Pancreas (tissue), 10 donors: ENCODE measurements around the gene APBB2. TPM values are rescaled to one million over a fixed set of nuclear protein-coding genes. Genes with fewer than 3 reads are reported as not detected.

Experiments
- ATAC-seq, 4 donors: fragments of 200-7000 bp; cut with Tn5 transposase; one replicate each; pipeline versions ENCODE4 v1.8.0 to v1.9.1; 2020; ENCODE audit warnings: mild to moderate bottlenecking in 4 of 4, moderate library complexity in 4 of 4
- DNase-seq, 6 donors: peaks; one replicate each; pipeline ENCODE4 v3.0.0-alpha.2; 2020
- FAIRE-seq: peaks from 2 replicates; lab custom pipeline; 2012; peaks lifted over from hg19 to GRCh38; lab: Jason Lieb, UNC
- H3K27ac ChIP-seq, 4 donors: fragments of 200-600 bp; sonication (generic); 1 replicate in 3 of 4; 2 replicates in 1 of 4; pipeline versions ENCODE4 v1.5.0 to v1.8.0; 2020
- H3K27me3 ChIP-seq, 4 donors: fragments of 200-600 bp; one replicate each; pipeline ENCODE4 v1.8.0; 2021
- H3K36me3 ChIP-seq, 3 donors: fragments of 200-600 bp; sonication (generic) in 1 of 3; one replicate each; pipeline versions ENCODE4 v1.5.0 to v1.8.0; 2020 to 2021
- H3K4me1 ChIP-seq, 3 donors: fragments of 200-600 bp; one replicate each; pipeline ENCODE4 v1.8.0; 2021
- H3K4me3 ChIP-seq, 4 donors: fragments of 200-600 bp; sonication (generic) in 2 of 4; one replicate each; pipeline versions ENCODE4 v1.5.0 to v1.8.0; 2020 to 2021
- H3K9me3 ChIP-seq, 4 donors: fragments of 200-600 bp; one replicate each; pipeline ENCODE4 v1.8.0; 2021
- WGBS, 2 donors: extraction: QIAGEN DNeasy Blood & Tissue Kit; methylation state at CpG; one replicate each; pipeline ENCODE4 v1.1.7; 2013; 5-methylcytosine and 5-hydroxymethylcytosine counted together
- intact Hi-C, 3 donors: fragments of 100-400 bp; cut with DNase I; formaldehyde crosslinking; loops; one replicate each; pipeline versions ENCODE4 v1.11.1 to v1.14.2; 2022
- polyA plus RNA-seq, 2 donors: library from polyadenylated mRNA; stranded (reverse); fragments of 200-250 nt; gene quantifications; one replicate each; pipeline ENCODE4 v1.2.3, GENCODE V29; 2013
- total RNA-seq, 6 donors: library from RNA; stranded (reverse); fragmentation: NEBNext Ultra II Directional in 4 of 6; extraction: Animal tissue kit (Norgen Biotek cat#: 25700) in 4 of 6; gene quantifications; one replicate each; pipeline versions ENCODE4 v1.2.1 to v1.2.4, GENCODE V29; 2021 to 2023
- TF ChIP-seq, protein P1 (sequence below), 4 donors: fragments of 200-600 bp; sonication (generic) in 3 of 4; IDR thresholded peaks; one replicate each; pipeline versions ENCODE4 v1.5.0 to v1.8.0; 2021; ENCODE audit warnings: antibody characterized with exemption in 4 of 4
- donor health status: healthy with polysubstance abuse.
- donor health status: DM: no; HTN: no; CAD: no; lungs with moderate emphysema.
- donor health status: DM: no; HTN: no; CAD: no.
- donor health status: control.
- donor health status: control.
- donor health status: Bipolar disorder and iron deficiency.
- donor health status: DM: yes; HTN: yes; CAD: no.
- donor health status: DM: no; HTN: no; CAD: no.
- donor health status: DM: no; HTN: no; CAD: no.
- donor health status: DM: yes; HTN: yes; CAD: no.

Gene APBB2
- total and polyA plus RNA-seq, 8 donors: 9.1 to 21.6 (median 11.5) TPM

DNA sequence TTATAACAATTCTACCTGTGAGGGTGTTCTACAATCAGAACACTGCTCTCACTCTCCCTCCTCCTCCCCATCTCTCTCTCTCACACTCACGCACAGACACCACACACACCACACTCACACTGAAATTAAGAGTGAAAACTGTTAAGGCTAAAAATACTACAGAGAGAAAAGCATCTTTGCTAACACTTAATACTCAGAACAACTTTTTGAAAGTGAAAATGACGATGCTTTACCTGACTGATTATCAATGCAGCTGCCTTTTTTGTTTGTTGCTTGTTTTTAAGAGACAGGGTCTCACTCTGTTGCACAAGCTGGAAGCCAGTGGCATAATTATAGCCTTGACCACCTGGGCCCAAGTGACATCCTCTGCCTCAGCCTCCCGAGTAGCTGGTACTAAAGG lies 222.4 kb downstream of the APBB2 start:
- ATAC-seq (no peak), DNase-seq (no peak), FAIRE-seq (no peak)
- no peaks in the 10 kb centered on the region for H3K27me3 ChIP-seq
- no peak overlapping the region for H3K4me3 ChIP-seq
- peaks cover 0 to 6% (median under 1%) of the 10 kb centered on the region in 3 donors for H3K4me1 ChIP-seq
- intact Hi-C loops: no loop called here
- TF ChIP-seq, protein P1, sequence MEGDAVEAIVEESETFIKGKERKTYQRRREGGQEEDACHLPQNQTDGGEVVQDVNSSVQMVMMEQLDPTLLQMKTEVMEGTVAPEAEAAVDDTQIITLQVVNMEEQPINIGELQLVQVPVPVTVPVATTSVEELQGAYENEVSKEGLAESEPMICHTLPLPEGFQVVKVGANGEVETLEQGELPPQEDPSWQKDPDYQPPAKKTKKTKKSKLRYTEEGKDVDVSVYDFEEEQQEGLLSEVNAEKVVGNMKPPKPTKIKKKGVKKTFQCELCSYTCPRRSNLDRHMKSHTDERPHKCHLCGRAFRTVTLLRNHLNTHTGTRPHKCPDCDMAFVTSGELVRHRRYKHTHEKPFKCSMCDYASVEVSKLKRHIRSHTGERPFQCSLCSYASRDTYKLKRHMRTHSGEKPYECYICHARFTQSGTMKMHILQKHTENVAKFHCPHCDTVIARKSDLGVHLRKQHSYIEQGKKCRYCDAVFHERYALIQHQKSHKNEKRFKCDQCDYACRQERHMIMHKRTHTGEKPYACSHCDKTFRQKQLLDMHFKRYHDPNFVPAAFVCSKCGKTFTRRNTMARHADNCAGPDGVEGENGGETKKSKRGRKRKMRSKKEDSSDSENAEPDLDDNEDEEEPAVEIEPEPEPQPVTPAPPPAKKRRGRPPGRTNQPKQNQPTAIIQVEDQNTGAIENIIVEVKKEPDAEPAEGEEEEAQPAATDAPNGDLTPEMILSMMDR (IDR thresholded peaks at IDR 0.05): no peak
- no peaks in the 10 kb centered on the region for H3K36me3 ChIP-seq
- H3K27ac ChIP-seq: no peak overlapping the region
- 88 to 95% methylated on average over 3 of the region's 3 CpGs for WGBS, 2 donors
- no peaks in the 10 kb centered on the region for H3K9me3 ChIP-seq

GRCh38 chr4:40990899-40991265 lies 223.5 kb downstream of the APBB2 start:
- Histone ChIP-seq H3K9me3 (no peaks in the 10 kb centered on the region), H3K4me3 (no peak overlapping the region), H3K27ac (peak overlapping the region in 1 of 4 donors; percentile 31), H3K27me3 (no peaks in the 10 kb centered on the region), H3K4me1 (peaks cover 0 to 10% (median 4%) of the 10 kb centered on the region in 3 donors), H3K36me3 (no peaks in the 10 kb centered on the region)
- ATAC-seq: no peak
- intact Hi-C loops: no loop called here
- DNase-seq: no peak
- TF ChIP-seq, protein P1 (IDR thresholded peaks at IDR 0.05): no peak
- no peak for FAIRE-seq
- 96 to 98% methylated on average over 3 of the region's 3 CpGs for WGBS, 2 donors

GRCh38 chr4:40990236-40990898 lies 224.0 kb downstream of the APBB2 start:
- 93 to 99% methylated on average over 5 of the region's 5 CpGs for WGBS, 2 donors
- H3K36me3 ChIP-seq: no peaks in the 10 kb centered on the region
- FAIRE-seq (no peak), DNase-seq (no peak), ATAC-seq (peak in 1 of 4 donors; percentile 55)
- TF ChIP-seq, protein P1 (IDR thresholded peaks at IDR 0.05): no peak
- H3K4me1 ChIP-seq: peaks cover 0 to 10% (median 4%) of the 10 kb centered on the region in 3 donors
- H3K27me3 ChIP-seq: no peaks in the 10 kb centered on the region
- no peak overlapping the region for H3K4me3 ChIP-seq
- no peak overlapping the region for H3K27ac ChIP-seq
- no peaks in the 10 kb centered on the region for H3K9me3 ChIP-seq
- intact Hi-C loops: no loop called here

GRCh38 chr4:40987151-40987550 lies 227.2 kb downstream of the APBB2 start:
- Histone ChIP-seq H3K36me3 (no peaks in the 10 kb centered on the region), H3K4me3 (no peak overlapping the region), H3K4me1 (peaks cover 4 to 10% (median 5%) of the 10 kb centered on the region in 3 donors), H3K27ac (no peak overlapping the region), H3K9me3 (no peaks in the 10 kb centered on the region), H3K27me3 (no peaks in the 10 kb centered on the region)
- intact Hi-C loops: no loop called here
- no peak for DNase-seq
- TF ChIP-seq, protein P1 (IDR thresholded peaks at IDR 0.05): no peak
- 50 to 69% methylated on average over 3 of the region's 3 CpGs for WGBS, 2 donors
- ATAC-seq: no peak
- FAIRE-seq: no peak

GRCh38 chr4:40986375-40986774 lies 228.0 kb downstream of the APBB2 start:
- H3K9me3 ChIP-seq: no peaks in the 10 kb centered on the region
- no peak for ATAC-seq
- intact Hi-C loops: no loop called here
- H3K36me3 ChIP-seq: no peaks in the 10 kb centered on the region
- no peak overlapping the region for H3K27ac ChIP-seq
- 35 to 43% methylated on average over 3 of the region's 3 CpGs for WGBS, 2 donors
- H3K4me1 ChIP-seq: peaks cover 4 to 8% (median 5%) of the 10 kb centered on the region in 3 donors
- no peak overlapping the region for H3K4me3 ChIP-seq
- no peak for DNase-seq
- no peaks in the 10 kb centered on the region for H3K27me3 ChIP-seq
- no peak for FAIRE-seq
- TF ChIP-seq, protein P1 (IDR thresholded peaks at IDR 0.05): no peak
